ENCODE results near the gene CFAP74. TPM values are rescaled to one million over a fixed set of nuclear protein-coding genes. Genes with fewer than 3 reads are reported as not detected.

Gene CFAP74
- total RNA-seq, 1 experiment from 2014 or later, result not detected

DNA sequence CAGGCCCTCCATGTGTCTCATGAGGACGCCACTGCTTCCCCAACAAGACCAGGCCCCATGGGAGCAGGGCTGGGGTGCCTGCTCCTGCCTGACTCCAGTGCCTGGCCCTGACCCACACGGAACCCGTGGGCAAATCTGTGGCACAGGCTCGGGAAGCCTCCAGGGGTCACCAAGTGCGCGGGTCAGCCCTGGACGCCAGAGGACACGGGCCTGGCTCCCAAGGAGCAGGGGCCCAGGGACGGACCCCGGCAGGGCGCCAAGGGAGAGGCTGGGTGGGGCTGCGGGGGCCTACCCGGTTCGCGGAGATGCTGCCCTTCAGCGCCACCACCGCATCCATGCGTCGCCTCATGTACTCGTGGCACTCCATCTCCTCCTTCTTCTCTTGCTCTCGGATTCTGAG lies 31.9 kb downstream of the CFAP74 start:
- H3K27me3 ChIP-seq (replicated peaks; ENCODE audit: insufficient read depth, low read depth, low read length, poor library complexity), result peaks cover 3% of the 10 kb centered on the region
- CTCF ChIA-PET, result no interaction called here
- POLR2A ChIA-PET (ENCODE audit: low non-redundant PET), result no interaction called here

DNA sequence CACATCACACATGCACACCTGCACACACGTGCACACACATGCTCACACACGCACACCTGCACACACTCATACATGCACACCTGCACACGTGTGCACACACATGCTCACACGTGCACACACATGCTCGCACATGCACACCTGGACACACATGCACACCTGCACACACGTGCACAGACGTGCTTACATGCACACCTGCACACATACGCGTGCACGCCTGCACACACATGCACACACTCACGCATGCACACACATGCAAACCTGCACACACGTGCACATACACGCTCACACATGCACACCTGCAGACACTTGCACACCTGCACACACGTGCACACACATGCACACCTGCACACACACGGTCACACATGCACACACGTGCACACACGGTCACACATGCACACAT lies 32.6 kb downstream of the CFAP74 start:
- Histone ChIP-seq H3K4me3 (ENCODE audit: low read depth, low read length, poor library complexity, severe bottlenecking) (no peak overlapping the region), H3K4me1 (ENCODE audit: insufficient read depth, low read length, poor library complexity, severe bottlenecking) (no peaks in the 10 kb centered on the region), H3K9me3 (ENCODE audit: low read depth, low read length, poor library complexity, severe bottlenecking) (no peaks in the 10 kb centered on the region), H3K27me3 (replicated peaks; ENCODE audit: insufficient read depth, low read depth, low read length, poor library complexity) (peaks cover 3% of the 10 kb centered on the region), H3K27ac (ENCODE audit: low read depth, low read length, poor library complexity, severe bottlenecking) (no peak overlapping the region), H3K36me3 (ENCODE audit: insufficient read depth, low read length, poor library complexity, severe bottlenecking) (no peaks in the 10 kb centered on the region)
- no TSS peak for BruUV-seq (replicated peaks)
- POLR2A ChIA-PET (ENCODE audit: low non-redundant PET), result no interaction called here
- DNase-seq (ENCODE audit: low spot score), result no peak
- TF ChIP-seq EZH2 (IDR thresholded peaks at IDR 0.05; ENCODE audit: borderline replicate concordance, low read depth, low read length, poor library complexity, severe bottlenecking), result no peak
- TF ChIP-seq, protein P1, sequence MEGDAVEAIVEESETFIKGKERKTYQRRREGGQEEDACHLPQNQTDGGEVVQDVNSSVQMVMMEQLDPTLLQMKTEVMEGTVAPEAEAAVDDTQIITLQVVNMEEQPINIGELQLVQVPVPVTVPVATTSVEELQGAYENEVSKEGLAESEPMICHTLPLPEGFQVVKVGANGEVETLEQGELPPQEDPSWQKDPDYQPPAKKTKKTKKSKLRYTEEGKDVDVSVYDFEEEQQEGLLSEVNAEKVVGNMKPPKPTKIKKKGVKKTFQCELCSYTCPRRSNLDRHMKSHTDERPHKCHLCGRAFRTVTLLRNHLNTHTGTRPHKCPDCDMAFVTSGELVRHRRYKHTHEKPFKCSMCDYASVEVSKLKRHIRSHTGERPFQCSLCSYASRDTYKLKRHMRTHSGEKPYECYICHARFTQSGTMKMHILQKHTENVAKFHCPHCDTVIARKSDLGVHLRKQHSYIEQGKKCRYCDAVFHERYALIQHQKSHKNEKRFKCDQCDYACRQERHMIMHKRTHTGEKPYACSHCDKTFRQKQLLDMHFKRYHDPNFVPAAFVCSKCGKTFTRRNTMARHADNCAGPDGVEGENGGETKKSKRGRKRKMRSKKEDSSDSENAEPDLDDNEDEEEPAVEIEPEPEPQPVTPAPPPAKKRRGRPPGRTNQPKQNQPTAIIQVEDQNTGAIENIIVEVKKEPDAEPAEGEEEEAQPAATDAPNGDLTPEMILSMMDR (conservative IDR thresholded peaks at IDR 0.05; ENCODE audit: low read depth, low read length), result no peak
- CTCF ChIA-PET, result no interaction called here
- intact Hi-C loops (cut with micrococcal nuclease; ENCODE audit: unreplicated experiment), result no loop called here

More for the DNA sequence above, 31.9 kb downstream of the CFAP74 start:
- Histone ChIP-seq H3K36me3 (ENCODE audit: insufficient read depth, low read length, poor library complexity, severe bottlenecking) (no peaks in the 10 kb centered on the region), H3K4me3 (ENCODE audit: low read depth, low read length, poor library complexity, severe bottlenecking) (no peak overlapping the region), H3K9me3 (ENCODE audit: low read depth, low read length, poor library complexity, severe bottlenecking) (no peaks in the 10 kb centered on the region), H3K27ac (ENCODE audit: low read depth, low read length, poor library complexity, severe bottlenecking) (no peak overlapping the region), H3K4me1 (ENCODE audit: insufficient read depth, low read length, poor library complexity, severe bottlenecking) (no peaks in the 10 kb centered on the region)
- no peak for DNase-seq (ENCODE audit: low spot score)
- intact Hi-C loops (cut with micrococcal nuclease; ENCODE audit: unreplicated experiment), result no loop called here
- no peak for TF ChIP-seq EZH2 (IDR thresholded peaks at IDR 0.05; ENCODE audit: borderline replicate concordance, low read depth, low read length, poor library complexity, severe bottlenecking)
- TF ChIP-seq, protein P1 (conservative IDR thresholded peaks at IDR 0.05; ENCODE audit: low read depth, low read length), result no peak
- no TSS peak for BruUV-seq (replicated peaks)

DNA sequence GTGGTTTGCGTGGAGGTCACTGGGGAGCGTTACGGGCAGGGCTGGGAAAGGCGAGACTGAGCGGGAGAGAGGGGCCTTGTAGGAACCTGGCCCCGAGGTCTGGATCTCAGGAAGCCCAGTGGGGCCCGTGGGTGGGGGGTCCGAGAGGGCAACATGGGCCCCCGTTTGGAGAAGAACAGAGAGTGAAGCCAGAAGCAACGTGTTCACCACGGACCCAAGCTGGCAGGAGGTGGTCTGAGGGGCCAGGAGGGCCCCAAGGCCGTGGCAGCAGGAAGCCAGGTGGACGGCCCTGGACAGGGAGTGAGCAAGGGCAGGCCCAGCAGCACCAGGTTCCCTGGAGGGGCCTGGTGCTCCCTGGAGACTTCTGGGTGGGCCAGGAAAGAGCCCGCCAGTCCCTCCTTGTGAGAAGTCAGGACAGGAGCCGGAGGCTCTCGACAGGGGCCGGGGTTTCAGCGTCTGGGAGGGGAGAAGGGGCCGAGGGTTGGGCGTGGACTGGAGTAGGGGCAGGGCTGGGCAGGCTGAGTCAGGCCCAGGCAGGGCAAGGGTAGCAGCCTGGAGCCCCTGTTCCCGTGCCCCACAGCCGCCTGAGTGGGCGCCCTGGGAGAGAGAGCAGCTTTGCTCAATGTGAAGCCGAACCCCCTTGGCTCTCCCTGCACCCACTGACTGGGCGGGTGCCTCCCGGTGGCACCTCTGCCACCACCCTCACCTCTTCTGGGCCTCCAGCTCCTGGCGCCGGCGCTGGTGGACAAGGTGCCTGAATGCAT lies 33.5 kb downstream of the CFAP74 start:
- Histone ChIP-seq H3K4me3 (ENCODE audit: low read depth, low read length, poor library complexity, severe bottlenecking) (no peak overlapping the region), H3K27ac (ENCODE audit: low read depth, low read length, poor library complexity, severe bottlenecking) (no peak overlapping the region), H3K4me1 (ENCODE audit: insufficient read depth, low read length, poor library complexity, severe bottlenecking) (no peaks in the 10 kb centered on the region), H3K9me3 (ENCODE audit: low read depth, low read length, poor library complexity, severe bottlenecking) (no peaks in the 10 kb centered on the region), H3K36me3 (ENCODE audit: insufficient read depth, low read length, poor library complexity, severe bottlenecking) (no peaks in the 10 kb centered on the region), H3K27me3 (replicated peaks; ENCODE audit: insufficient read depth, low read depth, low read length, poor library complexity) (peaks cover under 1% of the 10 kb centered on the region)
- intact Hi-C loops (cut with micrococcal nuclease; ENCODE audit: unreplicated experiment), result no loop called here
- DNase-seq (ENCODE audit: low spot score), result no peak
- no peak for TF ChIP-seq EZH2 (IDR thresholded peaks at IDR 0.05; ENCODE audit: borderline replicate concordance, low read depth, low read length, poor library complexity, severe bottlenecking)
- TF ChIP-seq, protein P1 (conservative IDR thresholded peaks at IDR 0.05; ENCODE audit: low read depth, low read length), result no peak
- ChIA-PET CTCF (no interaction called here), POLR2A (ENCODE audit: low non-redundant PET) (no interaction called here)
- no TSS peak for BruUV-seq (replicated peaks)
